Neural cell (in vitro differentiated cells): ENCODE measurements around the gene FAF1. TPM values are rescaled to one million over a fixed set of nuclear protein-coding genes. Genes with fewer than 3 reads are reported as not detected.

ENCODE experiments used
- H2AFZ ChIP-seq: fragments of 200-600, 300-800 bp; sonication (generic), shearing (Covaris generic); 2 replicates; pipeline ENCODE4 v1.6.0; 2014; ENCODE audit warnings: low read depth, mild to moderate bottlenecking, antibody characterized with exemption, low read length, moderate library complexity
- H3F3A ChIP-seq: fragments of 200-600 bp; shearing (Covaris generic); 2 replicates; pipeline ENCODE4 v1.6.1; 2016; ENCODE audit warnings: mild to moderate bottlenecking, moderate library complexity, mixed read lengths, antibody characterized with exemption, low read length; ENCODE audit not compliant: insufficient read depth, poor library complexity, severe bottlenecking
- H3K27ac ChIP-seq: fragments of 200-600, 300-800 bp; sonication (generic), shearing (Covaris generic); 2 replicates; pipeline ENCODE4 v1.5.1; 2014; ENCODE audit warnings: mild to moderate bottlenecking, low read length, moderate library complexity
- H3K27me3 ChIP-seq: fragments of 300-800, 200-600 bp; sonication (generic), shearing (Covaris generic); 2 replicates; pipeline ENCODE4 v1.6.0; 2014; ENCODE audit warnings: mild to moderate bottlenecking, low read depth, low read length, moderate library complexity; ENCODE audit not compliant: insufficient read depth
- H3K36me3 ChIP-seq: fragments of 300-800, 200-600 bp; sonication (generic), shearing (Covaris generic); 2 replicates; pipeline ENCODE4 v1.5.1; 2014; ENCODE audit warnings: mild to moderate bottlenecking, antibody characterized with exemption, low read length, moderate library complexity; ENCODE audit not compliant: insufficient read depth
- H3K4me2 ChIP-seq: fragments of 300-800, 200-600 bp; sonication (generic), shearing (Covaris generic); 2 replicates; pipeline ENCODE4 v1.6.0; 2014; ENCODE audit warnings: mild to moderate bottlenecking, low read length
- H3K4me3 ChIP-seq: fragments of 300-800, 200-600 bp; sonication (generic), shearing (Covaris generic); 2 replicates; pipeline ENCODE4 v1.5.1; 2014; ENCODE audit warnings: mild to moderate bottlenecking, low read length, moderate library complexity
- H3K79me2 ChIP-seq: fragments of 200-600 bp; shearing (Covaris generic); replicated peaks from 2 replicates; pipeline ENCODE4 v1.6.0; 2014; ENCODE audit warnings: mild to moderate bottlenecking, low read length, moderate library complexity; ENCODE audit not compliant: insufficient read depth
- H3K9ac ChIP-seq: fragments of 300-800, 200-600 bp; sonication (generic), shearing (Covaris generic); 2 replicates; pipeline ENCODE4 v1.6.1; 2016; ENCODE audit warnings: mild to moderate bottlenecking, low read length, mixed read lengths
- H3K9me2 ChIP-seq: fragments of 200-600 bp; shearing (Covaris generic); 2 replicates; pipeline ENCODE4 v1.6.1; 2016; ENCODE audit warnings: mild to moderate bottlenecking, low read length, mixed read lengths; ENCODE audit not compliant: insufficient read depth
- H3K9me3 ChIP-seq: fragments of 200-600, 300-800 bp; sonication (generic), shearing (Covaris generic); 2 replicates; pipeline ENCODE4 v1.6.1; 2016; ENCODE audit warnings: mild to moderate bottlenecking, mixed run types, low read length, moderate library complexity, mixed read lengths
- H4K20me1 ChIP-seq: fragments of 200-600 bp; shearing (Covaris generic); 2 replicates; pipeline ENCODE4 v1.6.1; 2016; ENCODE audit warnings: mild to moderate bottlenecking, mixed run types; ENCODE audit not compliant: insufficient read depth
- CTCF ChIP-seq: fragments of 450-650 bp; IDR thresholded peaks from 2 replicates; pipeline ENCODE4 v1.5.1; 2014; ENCODE audit warnings: antibody characterized with exemption, mild to moderate bottlenecking, moderate library complexity; ENCODE audit not compliant: poor library complexity, severe bottlenecking
- EP300 ChIP-seq: fragments of 450-650 bp; conservative IDR thresholded peaks from 2 replicates; pipeline ENCODE4 v1.6.1; 2014; ENCODE audit warnings: antibody characterized with exemption, mild to moderate bottlenecking, moderate library complexity; ENCODE audit not compliant: poor library complexity, severe bottlenecking
- EZH2 ChIP-seq: fragments of 200-600, 300-800 bp; shearing (Covaris generic), sonication (generic); IDR thresholded peaks from 2 replicates; pipeline ENCODE4 v1.6.1; 2014; ENCODE audit warnings: antibody characterized with exemption, low read length, borderline replicate concordance, mild to moderate bottlenecking; ENCODE audit not compliant: insufficient read depth, poor library complexity, severe bottlenecking
- MXI1 ChIP-seq: fragments of 450-650 bp; conservative IDR thresholded peaks from 2 replicates; pipeline ENCODE4 v1.6.1; 2014; ENCODE audit warnings: antibody characterized with exemption, mild to moderate bottlenecking; ENCODE audit not compliant: poor library complexity, severe bottlenecking
- POLR2AphosphoS5 ChIP-seq: IDR thresholded peaks from 2 replicates; pipeline ENCODE4 v1.6.1; 2012
- RAD21 ChIP-seq: fragments of 450-650 bp; conservative IDR thresholded peaks from 2 replicates; pipeline ENCODE4 v1.6.1; 2014; ENCODE audit warnings: antibody characterized with exemption, mild to moderate bottlenecking, moderate library complexity
- REST ChIP-seq: IDR thresholded peaks from 2 replicates; pipeline ENCODE4 v1.6.1; 2012; ENCODE audit warnings: borderline replicate concordance
- SMC3 ChIP-seq: fragments of 450-650 bp; conservative IDR thresholded peaks from 2 replicates; pipeline ENCODE4 v1.6.1; 2014; ENCODE audit warnings: antibody characterized with exemption, mild to moderate bottlenecking, moderate library complexity; ENCODE audit not compliant: poor library complexity
- TAF1 ChIP-seq: IDR thresholded peaks from 2 replicates; pipeline ENCODE4 v1.6.1; 2012; ENCODE audit warnings: low read depth
- polyA plus RNA-seq: library from polyadenylated mRNA; depleted of rRNA; stranded (reverse); fragments of >200 nt; gene quantifications from 2 replicates; pipeline ENCODE4 v1.2.3, GENCODE V29; 2014

Gene FAF1
- polyA plus RNA-seq, 1 donor from 2014 or later: 52.1 TPM

GRCh38 chr1:50405814-50406213 is 554.3 kb downstream of the FAF1 start:
- Histone ChIP-seq H3F3A (no peaks in the 10 kb centered on the region), H4K20me1 (no peaks in the 10 kb centered on the region), H3K27me3 (peaks cover 19% of the 10 kb centered on the region), H3K9me3 (no peaks in the 10 kb centered on the region), H3K4me2 (no peak overlapping the region), H3K9me2 (no peaks in the 10 kb centered on the region), H2AFZ (no peak overlapping the region), H3K27ac (no peak overlapping the region), H3K4me3 (no peak overlapping the region), H3K36me3 (no peaks in the 10 kb centered on the region), H3K9ac (no peak overlapping the region), H3K79me2 (no peaks in the 10 kb centered on the region)
- TF ChIP-seq MXI1 (no peak), SMC3 (no peak), EP300 (no peak), TAF1 (no peak), REST (no peak), POLR2AphosphoS5 (no peak), EZH2 (no peak), RAD21 (no peak), CTCF (no peak)

- Histone ChIP-seq H3F3A (no peaks in the 10 kb centered on the region), H3K79me2 (no peaks in the 10 kb centered on the region), H3K9me3 (no peaks in the 10 kb centered on the region), H4K20me1 (no peaks in the 10 kb centered on the region), H3K9me2 (no peaks in the 10 kb centered on the region), H3K27me3 (no peaks in the 10 kb centered on the region), H3K4me2 (no peak overlapping the region), H2AFZ (no peak overlapping the region), H3K36me3 (no peaks in the 10 kb centered on the region), H3K4me3 (no peak overlapping the region), H3K27ac (no peak overlapping the region), H3K9ac (no peak overlapping the region)
- TF ChIP-seq POLR2AphosphoS5 (no peak), EZH2 (no peak), EP300 (no peak), REST (no peak), CTCF (no peak), RAD21 (no peak), SMC3 (no peak), TAF1 (no peak), MXI1 (no peak)
Measured at GRCh38 chr1:50393522-50394120, 566.4 kb downstream of the FAF1 start.
